WI38 (cell line): ENCODE measurements around the gene ABLIM1.
A peak's percentile ranks its signal among the peaks of the same experiment; 100 is the strongest.

ENCODE experiments used
- H3K4me3 ChIP-seq: 2 replicates; pipeline ENCODE4 v1.5.1; 2011; ENCODE audit warnings: low read depth, mild to moderate bottlenecking, control low read depth, low read length
- TF ChIP-seq, protein P1 (sequence below): IDR thresholded peaks from 2 replicates; pipeline ENCODE4 v1.5.1; 2012; ENCODE audit warnings: low read depth, mild to moderate bottlenecking, control low read depth, low read length

Gene ABLIM1

DNA sequence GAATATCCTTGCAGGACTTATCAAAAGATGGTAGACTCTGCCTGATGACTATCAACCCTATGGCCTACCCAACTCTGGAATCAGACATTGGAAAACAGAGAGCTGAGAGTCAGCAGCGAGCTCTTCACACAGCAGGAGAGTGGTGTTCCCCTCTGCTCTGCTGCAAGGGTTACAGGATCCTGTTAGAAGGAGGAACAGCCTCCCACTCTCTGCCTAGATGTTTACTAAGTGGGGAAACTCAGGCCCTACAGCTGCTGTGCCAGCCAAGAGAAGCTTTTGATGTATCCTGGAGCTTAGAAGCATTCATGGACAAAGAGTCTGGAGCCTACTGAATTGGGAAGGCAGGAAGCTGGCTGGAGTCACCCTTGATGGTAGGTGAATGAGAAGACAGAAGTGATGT is 104.6 kb downstream of the ABLIM1 start:
- TF ChIP-seq, protein P1, sequence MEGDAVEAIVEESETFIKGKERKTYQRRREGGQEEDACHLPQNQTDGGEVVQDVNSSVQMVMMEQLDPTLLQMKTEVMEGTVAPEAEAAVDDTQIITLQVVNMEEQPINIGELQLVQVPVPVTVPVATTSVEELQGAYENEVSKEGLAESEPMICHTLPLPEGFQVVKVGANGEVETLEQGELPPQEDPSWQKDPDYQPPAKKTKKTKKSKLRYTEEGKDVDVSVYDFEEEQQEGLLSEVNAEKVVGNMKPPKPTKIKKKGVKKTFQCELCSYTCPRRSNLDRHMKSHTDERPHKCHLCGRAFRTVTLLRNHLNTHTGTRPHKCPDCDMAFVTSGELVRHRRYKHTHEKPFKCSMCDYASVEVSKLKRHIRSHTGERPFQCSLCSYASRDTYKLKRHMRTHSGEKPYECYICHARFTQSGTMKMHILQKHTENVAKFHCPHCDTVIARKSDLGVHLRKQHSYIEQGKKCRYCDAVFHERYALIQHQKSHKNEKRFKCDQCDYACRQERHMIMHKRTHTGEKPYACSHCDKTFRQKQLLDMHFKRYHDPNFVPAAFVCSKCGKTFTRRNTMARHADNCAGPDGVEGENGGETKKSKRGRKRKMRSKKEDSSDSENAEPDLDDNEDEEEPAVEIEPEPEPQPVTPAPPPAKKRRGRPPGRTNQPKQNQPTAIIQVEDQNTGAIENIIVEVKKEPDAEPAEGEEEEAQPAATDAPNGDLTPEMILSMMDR, result no peak

DNA sequence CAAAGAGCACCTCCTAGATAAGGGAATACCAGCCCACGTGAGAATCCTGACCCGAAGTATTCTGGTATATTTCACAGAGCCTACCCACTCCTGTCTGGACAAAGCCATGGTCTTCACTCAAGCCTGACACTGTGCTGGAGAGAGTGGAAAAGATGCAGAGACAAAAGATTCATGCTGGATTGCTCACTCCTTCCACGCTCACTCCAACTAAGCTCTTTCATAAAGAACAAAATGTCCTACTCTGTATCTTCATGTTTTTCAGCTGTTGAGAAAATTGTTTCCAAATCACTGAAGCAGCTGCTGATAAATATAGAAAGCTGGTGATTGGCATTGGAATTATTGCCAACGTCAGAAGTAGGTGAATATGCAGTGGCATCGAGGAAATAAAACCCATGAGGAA is 106.0 kb downstream of the ABLIM1 start:
- TF ChIP-seq, protein P1, result no peak
- no peak overlapping the region for H3K4me3 ChIP-seq

More for the DNA sequence above, 104.6 kb downstream of the ABLIM1 start:
- H3K4me3 ChIP-seq, result no peak overlapping the region

DNA sequence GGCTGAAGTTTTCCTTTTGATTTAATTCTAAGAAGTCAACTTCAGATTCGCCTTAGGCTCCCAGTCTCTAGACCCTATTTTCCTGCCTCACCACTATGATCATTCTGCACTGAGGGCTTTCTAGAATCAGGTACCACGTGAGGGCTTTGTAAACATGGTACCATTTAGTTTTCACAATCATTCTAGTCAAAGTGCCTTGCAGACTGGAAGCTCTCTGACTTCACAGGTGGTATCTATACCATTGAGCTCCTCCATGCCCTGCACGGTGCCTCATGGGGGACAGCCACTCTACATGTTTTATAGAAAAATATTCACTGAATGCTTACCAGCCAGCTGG is 106.5 kb downstream of the ABLIM1 start:
- H3K4me3 ChIP-seq, result no peak overlapping the region
- TF ChIP-seq, protein P1, result no peak

DNA sequence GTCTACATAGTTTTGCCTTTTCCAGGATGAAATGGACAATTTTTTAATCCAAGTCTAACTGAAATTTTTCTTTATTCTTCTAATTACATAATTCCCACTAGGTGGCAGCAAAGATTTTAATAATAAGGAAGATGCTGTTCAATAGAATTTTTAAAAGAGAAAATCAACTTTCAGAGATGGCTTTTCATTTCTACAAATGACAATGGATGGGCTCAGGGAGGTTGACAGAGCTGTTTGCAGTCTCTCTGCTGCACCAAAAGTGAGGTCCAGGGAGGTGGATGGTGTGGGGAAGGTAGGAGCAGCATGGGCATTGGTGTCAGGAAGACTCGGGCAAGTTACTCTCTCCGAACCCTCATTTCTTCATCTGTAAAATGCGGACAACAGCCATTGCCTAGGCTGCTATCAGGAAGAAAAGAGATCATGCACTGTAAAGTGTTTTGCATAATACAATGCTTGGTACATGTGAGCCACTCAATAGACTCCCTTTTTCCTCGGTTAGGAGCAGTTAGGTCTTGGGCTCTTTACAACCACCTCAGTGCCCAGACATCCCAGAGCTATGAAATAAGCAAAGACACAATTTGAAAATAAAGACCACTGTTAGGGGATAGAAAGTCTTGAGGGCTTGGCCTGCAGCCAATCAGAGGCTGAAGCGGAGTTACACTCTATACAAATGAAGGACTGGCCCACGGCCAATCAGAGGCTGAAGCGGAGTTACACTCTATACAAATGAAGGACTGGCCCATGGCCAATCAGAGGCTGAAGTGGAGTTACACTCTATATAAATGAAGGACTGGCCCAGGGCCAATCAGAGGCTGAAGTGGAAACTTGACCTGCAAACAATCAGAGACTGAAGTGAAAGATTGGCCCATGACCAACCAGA is 107.1 kb downstream of the ABLIM1 start:
- TF ChIP-seq, protein P1, result peak; percentile 25; the same call in 1 of the 2 replicates

DNA sequence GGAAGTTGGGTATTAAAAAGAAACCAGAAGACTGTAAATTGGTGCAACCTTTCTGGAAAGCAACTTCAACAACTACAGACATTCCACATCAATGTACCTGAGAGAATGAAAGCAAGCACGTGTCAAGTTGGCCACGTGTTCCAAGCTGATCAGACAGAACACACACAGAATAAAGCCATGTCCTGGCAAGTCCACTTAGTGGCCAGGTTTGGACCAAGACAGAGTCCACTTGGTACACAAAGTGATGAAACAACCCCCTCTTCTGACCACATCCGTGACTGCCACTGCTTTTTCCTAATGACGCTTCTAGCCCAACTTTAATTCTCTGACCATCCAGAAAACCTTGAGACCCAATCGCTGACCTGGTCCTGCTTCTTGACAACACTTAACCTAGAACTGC is 109.4 kb downstream of the ABLIM1 start:
- TF ChIP-seq, protein P1, result no peak
- H3K4me3 ChIP-seq, result no peak overlapping the region

More for the DNA sequence above, 107.1 kb downstream of the ABLIM1 start:
- no peak overlapping the region for H3K4me3 ChIP-seq

DNA sequence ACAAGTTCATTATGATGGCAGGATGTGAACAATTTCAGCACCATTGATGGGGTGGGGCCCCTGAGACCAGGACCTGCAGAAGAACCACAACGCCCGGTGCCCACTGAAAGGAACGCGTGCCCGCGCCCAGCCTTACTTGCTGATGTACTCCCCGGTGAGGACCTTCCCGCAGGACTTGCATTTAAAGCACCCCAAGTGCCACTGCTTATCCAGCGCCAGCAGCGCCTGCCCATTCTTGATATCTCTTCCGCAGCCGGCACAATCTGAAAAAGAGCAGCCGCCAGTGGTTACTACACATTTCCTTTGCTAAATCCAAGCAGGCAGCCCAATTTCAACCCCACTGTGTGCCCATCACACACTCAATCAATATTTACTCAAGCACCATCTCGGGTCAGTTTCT is 110.6 kb downstream of the ABLIM1 start:
- H3K4me3 ChIP-seq, result no peak overlapping the region
- TF ChIP-seq, protein P1, result no peak

DNA sequence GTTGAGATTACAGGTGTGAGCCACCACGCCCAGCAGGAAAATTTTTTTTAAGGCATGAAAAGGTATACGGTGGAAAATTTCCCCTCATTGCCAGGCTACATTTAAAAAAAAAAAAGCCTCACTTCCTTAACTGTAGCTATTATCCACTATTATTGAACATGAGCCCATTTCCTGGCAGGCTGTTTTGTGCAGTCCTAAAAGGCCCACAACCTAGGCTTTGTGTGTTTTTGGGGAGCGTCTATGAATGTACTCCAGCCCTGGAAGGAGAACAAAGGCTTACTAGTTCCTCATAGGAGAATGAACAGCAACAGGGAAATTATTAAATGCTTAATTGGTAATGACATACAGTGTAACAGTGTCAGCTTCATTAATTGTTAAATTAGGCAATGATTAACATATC is 111.0 kb downstream of the ABLIM1 start:
- TF ChIP-seq, protein P1, result no peak
- H3K4me3 ChIP-seq, result no peak overlapping the region
